Suppressor macrophage treated with lipopolysaccharide for 1 hour (primary cell): ENCODE data around the gene PRKAR1B.
A peak's percentile ranks its signal among the peaks of the same experiment; 100 is the strongest.
"Not testable (repeated sequence)": the region's sequence is repeated elsewhere in the genome, so short reads cannot be mapped to it uniquely, and the experiment has no call there.

Source experiments
- DNase-seq, 3 donors: peaks; one replicate each; pipeline ENCODE4 v3.0.0-alpha.2; 2020 to 2022

The PRKAR1B gene

DNA sequence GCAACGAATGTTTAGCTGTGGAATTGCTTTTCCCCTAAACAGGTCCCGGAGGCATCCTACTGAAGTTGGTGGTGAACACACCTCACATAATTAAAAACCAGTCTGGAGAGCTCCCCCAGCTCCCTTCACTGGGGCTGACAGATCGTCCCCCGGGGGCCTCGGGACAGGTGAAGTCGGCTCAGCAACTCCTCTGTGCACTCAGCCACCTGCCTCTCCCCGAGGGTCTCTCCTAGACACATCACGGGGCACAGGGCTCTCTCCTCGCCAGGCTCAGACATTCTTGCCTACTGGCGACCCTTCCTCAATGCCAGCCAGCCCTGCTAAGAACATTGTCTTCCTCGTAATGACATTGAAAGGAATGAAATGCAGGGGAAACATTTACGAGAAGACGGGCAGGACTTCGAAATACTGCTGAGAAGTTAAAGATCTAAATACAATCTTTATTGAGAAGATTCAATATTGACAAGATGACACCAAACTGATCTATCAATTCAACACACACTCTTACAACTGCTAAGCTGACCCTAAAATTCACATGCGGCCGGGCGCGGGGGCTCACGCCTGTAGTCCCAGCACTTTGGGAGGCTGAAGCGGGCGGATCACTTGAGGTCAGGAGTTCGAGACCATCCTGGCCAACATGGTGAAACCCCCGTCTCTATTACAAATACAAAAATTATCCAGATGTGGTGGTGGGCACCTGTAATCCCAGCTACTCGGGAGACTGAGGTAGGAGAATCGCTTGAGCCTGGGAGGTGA, 88.6 kb downstream of the PRKAR1B start:
- DNase-seq: no peak

DNA sequence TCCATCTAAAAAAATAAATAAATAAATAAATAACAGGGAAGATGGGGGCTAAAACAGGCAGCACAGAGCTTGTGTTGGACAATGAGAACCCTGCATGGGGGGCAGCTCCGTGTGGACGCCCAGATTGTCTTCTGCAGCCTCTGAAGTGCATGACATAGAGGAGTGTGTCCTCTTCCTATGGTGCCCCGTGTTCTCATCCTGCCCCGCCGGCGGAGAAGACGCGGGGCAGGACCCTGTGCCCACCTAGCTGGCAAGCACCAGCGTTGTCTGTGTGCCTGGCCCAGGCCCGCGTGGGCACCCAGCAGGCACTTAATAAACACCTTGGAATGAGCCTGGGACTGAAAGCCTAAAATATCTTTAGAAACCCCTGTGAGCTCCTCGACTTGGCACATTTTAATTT, 89.3 kb downstream of the PRKAR1B start:
- no peak for DNase-seq

DNA sequence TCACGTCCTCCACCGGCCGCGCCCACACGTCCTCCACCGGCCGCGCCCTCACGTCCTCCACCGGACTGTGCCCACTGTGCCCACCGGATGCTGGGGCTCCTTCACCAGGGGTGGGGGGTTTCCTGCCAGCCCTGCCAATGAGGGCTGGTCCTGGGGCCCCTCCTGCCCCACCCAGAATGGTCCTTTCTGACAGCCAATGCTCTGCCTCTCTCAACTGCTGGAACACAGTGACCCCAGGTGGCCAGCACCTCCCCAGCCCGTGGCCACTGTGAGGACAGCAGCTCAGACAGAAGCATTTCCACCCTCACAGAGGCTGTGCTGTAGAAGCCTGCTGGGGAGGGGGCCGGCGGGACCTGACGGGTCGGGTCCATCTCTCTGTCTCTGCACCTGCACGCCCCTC, 90.7 kb downstream of the PRKAR1B start:
- peak; percentile 62 to 77 (median 67) for DNase-seq

DNA sequence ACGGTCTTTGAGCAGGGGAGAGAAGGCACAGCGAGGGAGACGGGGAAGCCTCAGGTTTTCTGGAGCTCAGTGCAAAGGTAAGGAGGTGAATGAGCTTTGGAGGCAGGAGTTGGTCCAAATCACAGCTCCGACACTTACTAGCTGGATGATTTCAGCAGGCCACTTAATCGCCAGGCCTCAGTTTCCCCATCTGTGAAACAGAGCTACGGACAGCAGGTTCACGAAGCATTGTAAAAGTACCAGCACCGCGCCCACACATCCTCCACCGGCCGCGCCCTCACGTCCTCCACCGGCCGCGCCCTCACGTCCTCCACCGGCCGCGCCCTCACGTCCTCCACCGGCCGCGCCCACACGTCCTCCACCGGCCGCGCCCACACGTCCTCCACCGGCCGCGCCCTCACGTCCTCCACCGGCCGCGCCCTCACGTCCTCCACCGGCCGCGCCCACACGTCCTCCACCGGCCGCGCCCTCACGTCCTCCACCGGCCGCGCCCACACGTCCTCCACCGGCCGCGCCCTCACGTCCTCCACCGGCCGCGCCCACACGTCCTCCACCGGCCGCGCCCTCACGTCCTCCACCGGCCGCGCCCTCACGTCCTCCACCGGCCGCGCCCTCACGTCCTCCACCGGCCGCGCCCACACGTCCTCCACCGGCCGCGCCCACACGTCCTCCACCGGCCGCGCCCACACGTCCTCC, 91.2 kb downstream of the PRKAR1B start:
- not testable (repeated sequence) for DNase-seq

DNA sequence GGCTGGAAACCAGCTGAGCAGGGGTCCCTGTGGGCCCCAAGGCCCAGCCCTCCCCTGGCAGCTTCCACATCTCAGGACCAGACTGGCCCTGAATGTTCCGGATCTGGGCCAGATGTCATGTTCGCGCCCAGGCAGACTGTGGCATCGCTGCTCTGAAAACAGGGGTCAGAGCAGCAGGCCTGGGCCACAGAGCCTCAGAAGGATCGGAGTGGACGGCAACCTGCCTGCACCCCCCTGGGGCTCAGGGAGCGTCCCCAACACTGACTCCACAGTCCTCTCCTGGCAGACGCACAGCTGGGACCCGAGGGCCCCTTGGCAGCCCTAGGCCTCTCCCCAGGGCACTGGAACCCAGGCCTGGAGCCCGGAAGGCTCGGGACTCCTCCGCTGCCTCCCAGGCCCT, 91.9 kb downstream of the PRKAR1B start:
- peak in 1 of 3 donors; percentile 10 for DNase-seq

DNA sequence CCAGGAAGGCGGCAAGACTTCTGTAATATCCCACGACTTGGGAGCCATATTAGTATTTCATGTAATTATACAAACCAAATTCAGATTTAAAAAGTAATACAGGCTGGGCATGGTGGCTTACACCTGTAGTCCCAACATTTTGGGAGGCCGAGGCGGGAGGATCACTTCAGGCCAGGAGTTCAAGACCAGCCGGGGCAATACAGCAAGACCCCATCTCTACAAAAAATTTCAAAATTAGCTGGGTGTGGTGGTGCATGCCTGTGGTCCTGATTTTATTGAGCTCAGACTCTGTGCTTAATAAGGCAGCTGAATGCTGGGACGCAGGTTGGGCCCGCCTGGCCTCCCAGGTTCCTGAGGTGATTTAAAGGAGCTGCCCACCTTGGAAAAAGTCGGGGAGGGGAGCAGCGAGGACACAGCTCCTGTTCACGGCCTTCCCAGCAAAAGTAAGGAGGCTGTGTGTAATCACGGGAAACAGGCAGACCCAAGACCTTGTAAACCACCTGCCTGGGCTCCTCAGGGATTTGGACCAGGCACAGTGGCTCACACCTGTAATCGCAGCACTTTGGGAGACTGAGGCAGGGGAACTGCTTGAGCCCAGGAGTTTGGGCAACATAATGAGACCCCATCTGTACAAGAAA, 93.6 kb downstream of the PRKAR1B start:
- peak in 1 of 3 donors; percentile 13 for DNase-seq

DNA sequence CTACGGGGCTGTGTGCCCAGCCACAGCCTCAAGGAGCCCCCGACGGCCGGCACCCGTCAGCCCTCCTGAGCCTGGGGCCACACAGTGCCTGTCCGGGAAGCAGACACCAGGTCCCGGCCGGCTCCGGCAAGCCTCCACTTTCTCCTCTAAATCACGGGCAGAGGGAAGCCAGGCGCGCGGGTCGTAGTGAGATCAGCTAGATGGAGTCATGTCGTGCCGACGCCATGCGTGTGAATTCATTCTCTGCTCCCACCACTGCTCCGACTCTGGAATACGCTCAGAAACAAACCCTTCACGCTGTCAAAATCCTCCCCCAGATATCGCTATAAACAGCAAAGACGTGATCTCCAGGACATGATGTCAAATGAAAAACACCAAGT, 94.3 kb downstream of the PRKAR1B start:
- DNase-seq: no peak

DNA sequence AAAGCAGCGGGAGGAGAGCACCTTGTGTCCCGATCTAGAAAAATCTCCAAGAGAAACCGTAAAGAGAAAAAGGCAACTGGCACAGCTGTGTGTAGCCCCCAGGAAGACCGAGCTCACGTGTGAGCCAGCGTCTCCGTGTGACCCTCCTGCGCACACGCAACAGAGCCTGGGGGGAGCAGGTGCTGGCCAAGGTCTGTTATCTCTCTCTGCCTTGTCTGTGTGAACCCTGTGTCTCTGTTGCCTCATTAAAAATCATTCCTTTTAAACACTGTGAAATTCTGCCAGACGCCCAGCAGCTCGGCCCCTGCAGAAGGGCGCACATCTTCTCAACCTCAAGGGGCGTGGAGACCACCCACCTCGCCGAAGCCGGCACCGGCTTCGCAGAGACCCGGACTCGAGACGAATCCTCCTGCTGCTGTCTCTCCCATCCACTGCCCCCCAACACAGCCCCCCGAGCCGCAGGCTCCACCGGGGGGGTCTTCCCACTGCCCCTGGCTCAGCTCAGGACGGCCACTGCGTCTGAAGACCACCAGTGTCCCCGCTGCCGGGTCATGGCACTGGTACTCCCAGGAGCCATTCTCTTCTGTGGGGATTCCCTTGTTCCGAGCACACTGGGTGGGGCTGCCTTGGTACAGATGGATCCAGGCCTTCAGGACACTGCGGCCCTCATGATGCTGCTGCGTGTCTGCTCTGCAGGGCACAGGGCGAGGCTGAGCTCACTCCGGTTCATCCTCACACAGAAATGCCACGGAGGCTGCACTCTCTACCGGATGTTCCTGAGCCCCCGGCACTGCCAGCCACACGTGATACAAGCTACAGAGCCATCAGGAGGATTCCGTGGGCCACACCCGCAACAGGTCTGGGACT, 94.9 kb downstream of the PRKAR1B start:
- no peak for DNase-seq

DNA sequence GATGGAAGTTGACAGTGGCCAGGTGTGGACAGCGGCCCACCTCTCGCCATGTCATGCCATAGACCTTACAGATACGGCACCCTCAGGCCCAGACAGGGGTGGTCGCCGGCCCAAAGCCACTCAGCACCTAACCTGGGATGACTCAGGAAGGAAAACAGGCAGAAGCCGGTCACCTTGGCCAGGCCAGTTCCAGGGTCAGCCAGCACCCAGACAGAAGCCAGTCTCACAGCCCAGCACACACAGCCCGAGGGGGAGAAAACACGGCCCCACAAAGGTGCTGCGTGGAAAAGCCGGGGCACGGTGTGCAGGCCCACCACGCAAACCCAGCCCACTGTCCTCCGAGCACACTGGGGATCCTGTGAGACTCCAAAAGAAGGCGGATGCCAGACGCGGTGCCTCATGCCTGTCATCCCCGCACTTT, 95.8 kb downstream of the PRKAR1B start:
- no peak for DNase-seq

DNA sequence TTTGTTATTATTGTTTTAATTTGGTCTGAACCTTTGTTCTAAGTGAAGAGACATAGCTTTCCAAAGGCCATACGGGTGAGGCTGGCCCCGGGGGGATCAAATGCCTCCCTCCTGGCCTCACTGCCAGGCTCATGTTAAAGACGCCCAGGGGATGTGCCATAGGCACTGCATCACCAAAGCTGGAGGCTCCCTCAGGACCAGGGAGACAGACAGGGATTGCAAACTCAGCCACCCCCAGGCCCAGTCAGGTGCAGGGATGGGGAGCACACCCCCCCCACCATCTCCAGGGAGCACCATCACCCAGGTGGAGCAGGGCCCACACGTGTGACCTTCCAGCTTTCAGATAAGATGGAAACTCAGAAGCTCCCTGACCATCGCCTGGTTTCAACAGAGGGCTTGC, 96.5 kb downstream of the PRKAR1B start:
- DNase-seq: no peak

DNA sequence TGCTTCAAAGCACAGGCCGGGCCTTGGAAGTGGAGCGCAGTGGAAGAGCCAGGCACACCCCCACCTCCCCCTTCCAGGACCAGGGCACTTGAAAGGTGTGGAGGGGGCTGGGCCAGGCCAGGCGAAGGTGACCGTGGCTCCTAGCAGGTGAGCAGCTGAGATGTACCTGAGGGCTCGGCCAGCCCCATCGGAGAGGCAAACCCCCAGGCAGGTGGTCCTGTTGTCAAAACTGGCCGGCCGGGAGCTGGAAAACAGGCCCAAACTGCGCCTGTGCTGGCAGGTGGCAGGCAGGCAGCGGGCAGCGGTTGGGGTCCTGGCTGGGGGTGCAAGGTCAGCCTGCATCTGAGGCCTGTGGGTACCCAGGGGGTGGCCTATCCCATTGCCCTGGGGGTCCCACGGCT, 97.0 kb downstream of the PRKAR1B start:
- DNase-seq: no peak

DNA sequence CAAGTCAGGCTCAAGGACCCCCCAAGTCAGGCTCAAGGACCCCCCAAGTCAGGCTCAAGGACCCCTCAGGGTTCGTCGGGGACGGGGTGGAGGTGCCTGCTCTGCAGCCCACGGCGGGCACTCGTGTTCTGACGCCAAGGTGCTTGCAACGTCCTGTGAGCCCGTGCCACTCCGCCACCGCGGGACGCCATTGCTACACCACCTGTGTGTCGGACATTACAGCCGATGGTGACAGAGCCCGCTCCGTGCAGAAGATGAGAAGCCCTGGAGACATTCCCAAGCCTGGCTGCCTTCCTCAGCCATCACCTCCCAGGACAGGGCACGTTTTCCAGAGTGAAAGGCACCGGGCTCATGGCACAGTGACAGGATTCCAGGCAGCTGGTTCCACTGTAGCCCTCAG, 98.3 kb downstream of the PRKAR1B start:
- no peak for DNase-seq

DNA sequence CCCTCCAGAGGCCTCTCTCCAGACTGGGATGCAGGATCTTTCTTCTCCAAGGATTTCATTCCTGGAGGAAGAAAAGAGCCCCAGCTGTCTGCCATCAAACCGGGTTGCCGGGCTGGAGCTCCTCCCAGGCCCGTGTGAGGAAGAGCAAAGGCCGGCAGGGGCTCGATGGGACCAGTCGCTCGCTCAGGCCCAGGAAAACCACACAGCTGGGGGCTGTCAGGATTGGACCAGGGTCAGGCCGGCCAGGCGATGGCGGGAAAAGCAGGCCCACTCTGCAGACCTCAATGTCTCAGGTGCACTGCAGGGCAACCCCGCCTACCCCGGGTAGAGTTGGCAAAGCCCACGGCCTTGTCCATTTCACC, 98.7 kb downstream of the PRKAR1B start:
- DNase-seq: no peak

DNA sequence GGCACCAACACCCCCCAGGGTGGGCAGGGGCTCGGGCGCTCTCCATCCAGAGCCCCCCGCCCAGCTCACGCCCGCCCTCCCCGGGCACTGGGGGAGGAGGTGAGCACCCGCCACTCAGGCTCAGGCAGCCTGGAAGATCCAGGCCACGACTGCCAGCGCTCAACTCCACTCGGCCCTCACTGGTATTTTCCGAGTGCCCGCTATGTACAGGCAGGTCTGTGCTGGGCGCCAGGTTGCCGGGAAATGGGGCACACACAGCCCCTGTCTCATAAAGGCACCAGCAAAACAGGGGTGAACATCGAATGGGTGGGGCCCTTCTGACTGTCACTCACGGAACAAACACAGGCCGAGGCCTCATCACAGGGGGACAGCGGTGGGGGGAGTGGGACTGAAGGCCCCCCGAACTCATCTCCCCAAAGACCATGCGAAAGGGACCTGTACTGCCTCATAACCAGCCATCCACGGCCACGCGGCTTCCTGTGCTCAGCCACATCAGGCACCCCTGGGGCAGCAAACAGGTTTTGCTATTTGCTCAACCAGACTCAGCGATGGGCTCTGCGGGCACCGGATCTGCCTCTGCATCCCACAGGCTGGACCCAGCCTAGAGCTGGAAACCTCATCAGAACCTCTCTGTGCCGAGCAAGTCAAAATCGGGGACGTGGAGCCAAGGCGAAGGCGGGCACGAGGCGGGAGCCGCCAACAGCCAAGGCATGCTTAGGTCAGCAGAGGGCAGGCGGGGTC, 99.2 kb downstream of the PRKAR1B start:
- no peak for DNase-seq

DNA sequence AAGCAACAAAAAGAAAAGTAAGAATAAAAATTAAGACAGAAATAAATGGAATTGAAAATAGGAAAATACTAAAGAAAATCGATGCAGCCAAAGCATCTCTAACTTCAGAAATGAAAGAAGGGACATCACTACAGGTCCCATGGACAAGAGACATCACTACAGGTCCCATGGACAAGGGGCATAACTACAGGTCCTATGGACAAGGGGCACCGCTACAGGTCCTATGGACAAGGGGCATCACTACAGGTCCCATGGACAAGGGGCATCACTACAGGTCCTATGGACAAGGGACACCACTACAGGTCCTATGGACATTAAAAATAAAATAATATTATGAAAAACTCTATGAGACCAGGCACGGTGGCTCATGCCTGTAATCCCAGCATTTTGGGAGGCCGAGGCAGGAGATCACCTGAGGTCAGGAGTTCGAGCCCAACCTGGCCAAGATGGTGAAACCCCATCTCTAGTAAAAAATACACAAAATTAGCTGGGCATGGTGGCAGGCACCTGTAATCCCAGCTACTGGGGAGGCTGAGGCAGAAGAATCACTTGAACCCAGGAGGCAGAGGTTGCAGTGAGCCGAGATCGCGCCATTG, 101.6 kb downstream of the PRKAR1B start:
- no peak for DNase-seq

DNA sequence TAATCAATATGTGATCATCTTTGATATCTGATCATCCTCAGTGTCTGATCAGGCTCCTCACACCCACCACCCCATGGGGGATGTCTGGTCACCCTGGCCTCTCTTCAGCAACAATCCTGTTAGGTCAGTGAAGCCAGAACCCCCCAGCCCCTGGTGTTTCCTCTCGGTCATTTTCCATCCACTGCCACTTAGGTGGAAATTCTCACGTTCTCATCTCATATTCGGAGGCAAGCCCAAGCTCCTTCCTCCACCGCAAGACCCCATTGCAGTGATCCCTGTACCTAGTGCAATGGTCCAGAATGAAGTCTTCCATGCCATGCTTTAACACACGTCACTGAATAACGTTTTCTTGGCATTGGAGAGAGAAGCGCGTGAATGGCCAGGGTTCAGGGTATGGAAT, 103.6 kb downstream of the PRKAR1B start:
- no peak for DNase-seq

DNA sequence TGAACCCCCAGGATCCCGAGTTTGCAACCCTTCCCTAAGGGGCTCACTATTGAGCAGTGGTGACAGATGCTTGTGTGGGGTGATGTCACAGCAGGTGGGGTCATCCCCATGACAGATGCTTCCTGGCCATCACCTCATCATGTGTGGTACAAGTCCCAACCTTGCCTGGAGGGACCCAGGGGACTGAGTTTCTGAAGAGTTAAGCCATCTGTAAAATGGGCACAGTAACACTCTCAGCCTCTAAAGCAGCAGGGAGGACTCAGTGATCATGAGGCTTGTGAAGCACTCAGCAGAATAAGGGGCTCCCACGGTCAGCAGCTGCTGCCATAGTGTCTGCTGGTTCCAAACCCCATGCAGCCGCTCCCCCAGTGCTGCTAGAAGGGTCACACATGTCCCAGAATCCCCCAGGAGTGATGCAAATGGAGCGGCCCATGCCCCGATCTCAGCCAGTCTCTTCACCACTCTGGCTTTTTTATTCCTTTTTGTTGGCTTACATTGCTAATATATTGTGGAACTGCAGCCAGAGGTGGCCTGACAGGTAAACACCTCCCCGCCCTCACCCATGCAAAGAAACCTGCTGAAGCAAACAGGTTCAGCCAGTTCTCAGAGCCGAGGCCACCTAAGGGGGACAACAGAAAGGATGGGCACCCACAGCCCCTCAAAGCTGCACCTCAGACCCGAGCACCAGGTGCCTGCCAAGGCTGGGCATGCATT, 105.4 kb downstream of the PRKAR1B start:
- DNase-seq: no peak

DNA sequence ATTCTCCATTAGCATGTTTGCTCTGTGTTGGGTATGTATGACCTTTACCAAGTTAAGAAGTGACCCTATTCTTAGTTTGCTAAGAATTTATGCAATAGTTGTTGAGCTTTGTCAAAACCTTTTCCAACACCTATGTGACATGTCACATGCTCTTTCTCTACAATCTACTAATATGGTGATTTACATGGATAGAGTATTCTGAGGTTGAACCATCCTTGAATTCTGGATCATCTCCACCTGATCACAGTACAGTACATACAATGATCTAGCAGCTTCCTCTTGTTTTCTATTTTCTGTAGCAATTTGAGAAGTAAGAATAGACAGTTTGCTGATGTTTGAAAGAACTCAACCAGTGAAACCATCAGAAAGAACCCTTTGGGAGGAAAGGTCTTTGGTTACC, 106.2 kb downstream of the PRKAR1B start:
- DNase-seq: no peak

DNA sequence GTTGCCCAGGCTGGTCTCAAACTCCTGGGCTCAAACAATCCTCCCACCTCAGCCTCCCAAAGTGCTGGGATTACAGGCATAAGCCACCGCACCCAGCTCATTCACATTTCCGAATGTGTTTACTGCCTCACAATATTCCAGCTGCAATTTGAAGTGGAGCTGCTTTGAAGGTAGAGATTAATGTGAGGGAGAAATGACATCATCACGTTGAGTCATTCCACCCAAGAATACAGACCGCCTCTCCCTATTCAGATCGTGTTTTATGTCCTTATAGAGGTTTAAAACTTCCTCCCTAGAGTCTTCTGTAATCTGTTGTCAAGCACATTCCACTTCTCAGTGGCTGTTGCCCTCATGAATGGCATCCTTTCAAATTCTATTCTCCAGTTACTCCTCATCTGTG, 107.0 kb downstream of the PRKAR1B start:
- peak; percentile 31 to 54 (median 49) for DNase-seq

DNA sequence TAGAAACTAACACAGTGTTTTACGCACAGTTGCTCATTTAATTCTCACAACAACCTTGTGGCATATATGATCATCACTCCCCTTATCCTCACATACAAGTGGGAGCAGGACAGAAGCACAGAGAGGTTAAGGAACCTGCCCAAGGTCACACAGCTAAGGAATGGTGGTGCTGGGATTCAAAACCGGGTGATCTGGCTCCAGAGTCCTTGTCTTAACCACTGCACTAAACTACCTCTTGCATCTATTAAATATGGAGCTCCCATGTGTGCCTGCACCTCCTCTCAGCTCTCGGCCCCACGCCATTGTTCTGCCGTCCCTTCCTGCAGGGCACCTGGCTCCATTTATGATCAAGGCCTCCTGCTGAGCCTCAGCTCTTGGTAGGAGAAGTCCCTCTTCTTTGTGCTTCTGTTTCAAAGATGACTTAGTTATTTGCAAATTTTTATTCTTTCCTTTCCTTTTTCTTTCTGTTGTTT, 107.7 kb downstream of the PRKAR1B start:
- no peak for DNase-seq
